ENCODE data around the gene SIRT1.

SIRT1 gene

GRCh38 chr10:67933199-67933598 is 48.7 kb downstream of the SIRT1 start:
- TF ChIP-seq, protein P1, sequence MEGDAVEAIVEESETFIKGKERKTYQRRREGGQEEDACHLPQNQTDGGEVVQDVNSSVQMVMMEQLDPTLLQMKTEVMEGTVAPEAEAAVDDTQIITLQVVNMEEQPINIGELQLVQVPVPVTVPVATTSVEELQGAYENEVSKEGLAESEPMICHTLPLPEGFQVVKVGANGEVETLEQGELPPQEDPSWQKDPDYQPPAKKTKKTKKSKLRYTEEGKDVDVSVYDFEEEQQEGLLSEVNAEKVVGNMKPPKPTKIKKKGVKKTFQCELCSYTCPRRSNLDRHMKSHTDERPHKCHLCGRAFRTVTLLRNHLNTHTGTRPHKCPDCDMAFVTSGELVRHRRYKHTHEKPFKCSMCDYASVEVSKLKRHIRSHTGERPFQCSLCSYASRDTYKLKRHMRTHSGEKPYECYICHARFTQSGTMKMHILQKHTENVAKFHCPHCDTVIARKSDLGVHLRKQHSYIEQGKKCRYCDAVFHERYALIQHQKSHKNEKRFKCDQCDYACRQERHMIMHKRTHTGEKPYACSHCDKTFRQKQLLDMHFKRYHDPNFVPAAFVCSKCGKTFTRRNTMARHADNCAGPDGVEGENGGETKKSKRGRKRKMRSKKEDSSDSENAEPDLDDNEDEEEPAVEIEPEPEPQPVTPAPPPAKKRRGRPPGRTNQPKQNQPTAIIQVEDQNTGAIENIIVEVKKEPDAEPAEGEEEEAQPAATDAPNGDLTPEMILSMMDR (IDR thresholded peaks at IDR 0.05; ENCODE audit: low read depth, low read length) = no peak
- H3K4me3 ChIP-seq (ENCODE audit: low read depth, low read length) = no peak overlapping the region

DNA sequence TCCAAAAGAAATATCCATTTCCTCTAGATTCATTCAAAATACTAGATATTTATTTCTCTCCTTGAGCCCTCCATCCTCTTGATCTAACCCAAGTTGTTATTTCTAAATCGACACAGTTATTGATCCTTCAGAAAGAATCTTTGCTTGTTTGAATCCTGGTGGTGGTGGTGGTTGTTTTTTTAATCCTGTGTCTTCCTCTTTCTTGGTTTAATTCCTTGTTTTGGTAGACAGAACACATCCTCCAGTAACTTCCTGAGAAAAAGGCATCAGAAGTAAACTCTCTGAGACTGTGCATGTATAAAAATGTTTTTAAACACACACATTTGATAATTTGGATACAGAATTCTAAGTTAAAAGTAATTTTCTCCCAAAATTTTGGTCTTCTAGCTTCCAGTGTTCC is 49.9 kb downstream of the SIRT1 start:
- TF ChIP-seq, protein P1 (IDR thresholded peaks at IDR 0.05; ENCODE audit: low read depth, low read length) = no peak
- H3K4me3 ChIP-seq (ENCODE audit: low read depth, low read length) = no peak overlapping the region

- TF ChIP-seq, protein P1 (IDR thresholded peaks at IDR 0.05; ENCODE audit: low read depth, low read length) = no peak
- H3K4me3 ChIP-seq (ENCODE audit: low read depth, low read length) = no peak overlapping the region
These were observed 50.8 kb downstream of the SIRT1 start for GRCh38 chr10:67935223-67935622.

DNA sequence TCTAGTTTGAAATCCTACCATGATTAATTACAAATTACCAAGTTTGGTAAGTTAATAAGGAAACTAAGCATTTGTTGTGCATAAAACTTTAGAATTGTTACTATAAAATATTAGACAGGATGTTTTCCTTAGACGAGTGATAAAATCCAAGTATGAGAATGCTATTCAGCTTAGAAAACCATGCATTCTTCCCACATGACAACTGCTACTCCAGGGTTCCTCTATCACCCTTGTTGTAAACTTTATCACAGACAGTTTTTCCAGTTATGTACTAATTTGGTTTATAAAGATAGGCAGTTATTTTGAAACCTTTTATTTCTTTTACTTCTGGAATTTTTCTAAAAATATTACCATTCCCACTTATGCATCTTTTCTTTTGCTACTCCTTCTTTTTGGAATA is 52.0 kb downstream of the SIRT1 start:
- no peak overlapping the region for H3K4me3 ChIP-seq (ENCODE audit: low read depth, low read length)
- TF ChIP-seq, protein P1 (IDR thresholded peaks at IDR 0.05; ENCODE audit: low read depth, low read length) = no peak

DNA sequence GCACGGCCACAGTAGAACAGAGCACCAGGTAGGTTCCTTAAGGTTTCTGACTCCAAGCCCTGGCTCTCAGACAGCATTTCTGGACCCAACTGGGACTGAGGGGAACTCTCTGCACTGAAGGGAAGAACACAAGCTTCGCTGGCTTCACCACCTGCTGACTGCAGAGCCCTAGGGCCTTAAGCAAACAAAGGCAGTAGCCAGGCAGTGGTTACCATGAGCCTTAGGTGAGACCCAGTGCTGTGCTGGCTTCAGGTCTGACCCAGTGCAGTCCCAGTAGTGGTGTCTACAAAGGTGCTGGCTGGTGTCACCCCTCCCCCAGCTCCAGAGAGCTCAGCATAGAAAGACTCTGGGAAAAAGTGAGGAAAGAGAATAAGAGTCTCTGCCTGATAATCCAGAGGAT is 59.5 kb downstream of the SIRT1 start:
- TF ChIP-seq, protein P1 (IDR thresholded peaks at IDR 0.05; ENCODE audit: low read depth, low read length) = no peak
- no peak overlapping the region for H3K4me3 ChIP-seq (ENCODE audit: low read depth, low read length)

DNA sequence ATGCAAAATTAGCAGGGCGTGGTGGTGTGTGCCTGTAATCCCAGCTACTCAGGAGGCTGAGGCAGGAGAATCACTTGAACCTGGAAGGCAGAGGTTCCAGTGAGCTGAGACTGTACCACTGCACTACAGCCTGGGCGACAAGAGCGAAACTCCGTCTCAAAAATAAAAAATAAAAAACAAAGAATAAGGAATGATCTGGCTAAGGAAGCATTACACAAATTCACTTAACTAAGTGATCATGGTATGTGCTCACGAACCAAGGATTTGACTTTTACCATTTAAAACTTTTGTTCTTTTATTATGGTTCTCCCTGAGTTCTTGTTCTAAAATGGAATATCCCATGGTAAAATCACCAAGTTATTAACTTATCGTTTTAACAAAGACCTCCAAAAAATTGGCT is 71.2 kb downstream of the SIRT1 start:
- no peak overlapping the region for H3K4me3 ChIP-seq (ENCODE audit: low read depth, low read length)
- TF ChIP-seq, protein P1 (IDR thresholded peaks at IDR 0.05; ENCODE audit: low read depth, low read length) = no peak

DNA sequence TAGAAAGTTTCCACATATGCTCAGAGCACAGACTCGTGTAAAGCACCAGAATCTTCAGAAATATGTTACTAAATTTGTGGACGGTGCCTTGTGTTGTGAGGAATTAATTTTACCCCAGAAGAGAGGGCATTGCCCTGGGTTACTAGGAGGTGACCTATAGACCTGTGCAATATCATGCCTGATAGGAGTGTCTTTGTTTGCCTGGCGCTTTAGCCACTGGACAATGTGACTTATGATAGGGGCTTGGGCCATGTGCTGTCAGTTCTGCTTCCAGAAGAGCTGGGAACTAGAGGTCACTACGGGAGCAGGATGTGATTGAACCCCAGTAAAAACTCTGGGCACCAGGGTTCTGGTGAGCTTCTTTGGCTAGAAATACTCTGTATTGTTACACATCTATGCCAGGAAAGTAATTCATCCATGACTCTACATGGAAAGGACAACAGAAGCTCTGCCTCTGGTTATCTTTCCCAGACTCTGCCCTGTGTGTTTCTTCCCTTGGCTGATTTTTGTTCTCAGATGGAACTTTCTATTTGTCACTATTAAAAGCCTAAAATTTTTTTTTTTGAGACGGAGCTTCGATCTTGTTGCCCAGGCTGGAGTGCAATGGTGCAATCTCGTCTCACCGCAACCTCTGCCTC is 75.5 kb downstream of the SIRT1 start:
- no peak overlapping the region for H3K4me3 ChIP-seq (ENCODE audit: low read depth, low read length)
- TF ChIP-seq, protein P1 (IDR thresholded peaks at IDR 0.05; ENCODE audit: low read depth, low read length) = no peak

All from WI38 (cell line).